Osteocyte (in vitro differentiated cells): ENCODE results near the gene FKBP8. TPM values are rescaled to one million over a fixed set of nuclear protein-coding genes. Genes with fewer than 3 reads are reported as not detected.

ENCODE experiments used
- DNase-seq: peaks from one replicate; pipeline ENCODE4 v3.0.0; 2021; ENCODE audit warnings: mixed read lengths; ENCODE audit not compliant: unreplicated experiment; ENCODE audit errors: extremely low spot score
- H3K27ac Mint-ChIP-seq: one replicate; pipeline ENCODE4 v1.8.0; 2021; ENCODE audit warnings: mild to moderate bottlenecking, mixed read lengths; ENCODE audit not compliant: unreplicated experiment
- H3K27me3 Mint-ChIP-seq: one replicate; pipeline ENCODE4 v1.8.0; 2021; ENCODE audit warnings: mixed read lengths; ENCODE audit not compliant: unreplicated experiment
- H3K36me3 Mint-ChIP-seq: one replicate; pipeline ENCODE4 v1.8.0; 2021; ENCODE audit warnings: mixed read lengths; ENCODE audit not compliant: unreplicated experiment
- H3K4me1 Mint-ChIP-seq: one replicate; pipeline ENCODE4 v1.8.0; 2021; ENCODE audit warnings: mixed read lengths; ENCODE audit not compliant: unreplicated experiment
- H3K4me3 Mint-ChIP-seq: one replicate; pipeline ENCODE4 v1.8.0; 2021; ENCODE audit warnings: mild to moderate bottlenecking, moderate library complexity, mixed read lengths; ENCODE audit not compliant: unreplicated experiment
- H3K9me3 Mint-ChIP-seq: one replicate; pipeline ENCODE4 v1.8.0; 2021; ENCODE audit warnings: mixed read lengths; ENCODE audit not compliant: unreplicated experiment
- total RNA-seq: library from RNA; stranded (reverse); gene quantifications from 2 replicates; pipeline ENCODE4 v1.2.1, GENCODE V29; 2021
- TF ChIP-seq, protein P1 (sequence below): fragments of 200-600 bp; sonication (generic); IDR thresholded peaks from 2 replicates; pipeline ENCODE4 v1.5.0; 2021; ENCODE audit warnings: antibody characterized with exemption, mild to moderate bottlenecking, moderate library complexity

Gene FKBP8
- total RNA-seq, 1 donor from 2014 or later = 242 TPM

DNA sequence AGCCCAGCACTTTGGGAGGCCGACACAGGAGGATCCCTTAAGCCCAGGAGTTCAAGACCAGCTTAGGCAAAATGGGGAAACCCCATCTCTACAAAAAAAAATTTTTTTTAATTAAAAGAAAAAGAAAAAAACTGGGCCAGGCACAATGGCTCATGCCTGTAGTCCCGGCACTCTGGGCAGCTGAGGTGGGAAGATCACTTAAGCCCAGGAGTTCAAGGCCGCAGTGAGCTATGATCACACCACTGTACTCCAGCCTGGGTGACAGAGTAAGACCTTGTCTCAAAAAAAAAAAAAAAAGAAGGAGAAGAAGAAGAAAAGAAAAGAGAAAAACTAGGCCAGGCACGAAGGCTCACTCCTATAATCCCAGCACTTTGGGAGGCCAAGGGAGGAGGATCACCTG, 25.8 kb downstream of the FKBP8 start:
- Mint-ChIP-seq H3K36me3 (no peaks in the 10 kb centered on the region), H3K9me3 (no peaks in the 10 kb centered on the region), H3K4me3 (no peak overlapping the region), H3K4me1 (peaks cover 46% of the 10 kb centered on the region), H3K27ac (no peak overlapping the region), H3K27me3 (no peaks in the 10 kb centered on the region)
- DNase-seq = no peak
- TF ChIP-seq, protein P1, sequence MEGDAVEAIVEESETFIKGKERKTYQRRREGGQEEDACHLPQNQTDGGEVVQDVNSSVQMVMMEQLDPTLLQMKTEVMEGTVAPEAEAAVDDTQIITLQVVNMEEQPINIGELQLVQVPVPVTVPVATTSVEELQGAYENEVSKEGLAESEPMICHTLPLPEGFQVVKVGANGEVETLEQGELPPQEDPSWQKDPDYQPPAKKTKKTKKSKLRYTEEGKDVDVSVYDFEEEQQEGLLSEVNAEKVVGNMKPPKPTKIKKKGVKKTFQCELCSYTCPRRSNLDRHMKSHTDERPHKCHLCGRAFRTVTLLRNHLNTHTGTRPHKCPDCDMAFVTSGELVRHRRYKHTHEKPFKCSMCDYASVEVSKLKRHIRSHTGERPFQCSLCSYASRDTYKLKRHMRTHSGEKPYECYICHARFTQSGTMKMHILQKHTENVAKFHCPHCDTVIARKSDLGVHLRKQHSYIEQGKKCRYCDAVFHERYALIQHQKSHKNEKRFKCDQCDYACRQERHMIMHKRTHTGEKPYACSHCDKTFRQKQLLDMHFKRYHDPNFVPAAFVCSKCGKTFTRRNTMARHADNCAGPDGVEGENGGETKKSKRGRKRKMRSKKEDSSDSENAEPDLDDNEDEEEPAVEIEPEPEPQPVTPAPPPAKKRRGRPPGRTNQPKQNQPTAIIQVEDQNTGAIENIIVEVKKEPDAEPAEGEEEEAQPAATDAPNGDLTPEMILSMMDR = no peak

DNA sequence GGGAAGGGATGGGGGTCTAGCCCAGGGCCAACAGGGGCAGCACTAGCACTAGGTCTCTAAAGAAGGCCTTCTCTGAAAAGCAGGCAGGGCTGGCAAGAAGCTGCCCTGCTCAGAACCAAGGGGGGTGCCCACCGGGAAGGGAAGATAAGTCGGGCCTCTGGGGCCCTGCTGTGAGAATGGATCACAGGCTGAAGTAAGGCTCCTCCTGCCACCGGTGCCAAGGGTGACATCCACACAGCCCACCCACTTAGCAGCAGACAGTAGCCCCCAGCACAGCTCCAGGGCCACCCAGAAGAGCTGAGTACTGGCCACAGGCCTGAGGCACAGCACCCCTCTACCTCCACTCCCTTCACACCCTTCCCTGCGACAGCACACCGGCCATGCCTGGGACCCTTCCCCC, 27.4 kb downstream of the FKBP8 start:
- TF ChIP-seq, protein P1 = no peak
- DNase-seq = no peak

DNA sequence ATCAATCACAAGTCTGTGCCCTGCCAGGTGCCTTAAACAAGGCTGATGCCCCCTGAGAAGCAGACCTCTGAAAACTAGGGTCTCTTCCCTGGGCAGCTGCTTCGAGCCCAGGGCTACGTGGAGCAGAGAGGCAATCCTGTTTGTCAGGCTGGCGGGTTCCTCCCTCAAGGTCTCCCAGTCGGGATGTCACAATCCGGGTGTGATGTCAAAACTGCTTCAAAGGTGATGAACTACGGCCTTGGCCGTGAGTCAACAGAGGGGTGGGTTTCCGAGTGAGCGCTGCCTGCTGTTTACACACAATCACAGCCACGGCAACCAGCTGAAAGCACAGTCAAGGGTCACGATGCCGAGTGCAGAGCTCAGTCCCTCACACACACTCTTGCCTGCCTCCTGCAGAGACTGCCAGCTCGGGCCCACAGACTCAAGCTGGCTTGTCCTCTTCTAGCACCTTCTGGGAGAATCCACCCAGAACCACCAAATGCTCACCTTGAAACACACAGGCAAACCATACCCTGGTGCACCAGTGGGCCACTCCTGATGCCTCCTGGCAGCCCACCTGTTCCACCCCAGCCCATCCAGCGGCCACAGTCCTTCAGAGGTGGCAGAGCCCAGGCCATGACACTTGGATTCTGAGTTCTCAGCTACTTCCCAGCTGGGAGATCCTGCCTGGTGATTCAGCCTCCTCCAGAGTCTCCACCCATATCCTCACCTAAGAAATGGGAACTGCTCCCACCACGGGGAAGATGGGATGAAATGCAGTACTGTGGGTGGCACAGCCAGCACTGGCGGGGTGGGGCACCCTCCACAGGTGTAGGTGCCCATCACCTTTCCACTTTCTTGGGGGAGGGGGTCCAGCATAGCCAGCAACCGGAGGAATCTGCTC, 28.3 kb downstream of the FKBP8 start:
- peaks cover 43% of the 10 kb centered on the region for H3K4me1 Mint-ChIP-seq
- no peak for DNase-seq
- TF ChIP-seq, protein P1 = no peak
- no peak overlapping the region for H3K4me3 Mint-ChIP-seq
- H3K36me3 Mint-ChIP-seq = no peaks in the 10 kb centered on the region
- no peaks in the 10 kb centered on the region for H3K9me3 Mint-ChIP-seq
- H3K27me3 Mint-ChIP-seq = no peaks in the 10 kb centered on the region
- peak overlapping the region; percentile 89 for H3K27ac Mint-ChIP-seq

More for the DNA sequence above, 27.4 kb downstream of the FKBP8 start:
- Mint-ChIP-seq H3K9me3 (no peaks in the 10 kb centered on the region), H3K36me3 (no peaks in the 10 kb centered on the region), H3K4me1 (peaks cover 47% of the 10 kb centered on the region), H3K27ac (peak overlapping the region; percentile 89), H3K4me3 (no peak overlapping the region), H3K27me3 (no peaks in the 10 kb centered on the region)

DNA sequence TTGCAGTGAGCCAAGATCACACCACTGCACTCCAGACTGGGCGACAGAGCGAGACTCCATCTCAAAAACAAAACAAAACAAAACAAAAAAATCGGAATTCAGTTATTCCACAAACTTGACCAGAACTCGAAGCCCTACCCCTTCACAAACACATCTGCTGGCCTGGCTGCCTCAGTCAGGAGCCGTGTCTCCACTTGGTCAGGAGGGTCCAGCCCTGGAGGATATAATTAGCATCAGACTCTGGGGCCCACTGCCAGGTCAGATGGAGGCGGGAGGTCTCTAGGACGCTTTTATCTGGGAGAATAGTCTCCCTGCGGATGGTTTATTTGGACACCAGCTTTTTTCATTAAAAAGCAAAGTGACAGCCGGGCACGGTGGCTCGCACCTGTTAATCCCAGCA, 29.5 kb downstream of the FKBP8 start:
- no peak overlapping the region for H3K4me3 Mint-ChIP-seq

DNA sequence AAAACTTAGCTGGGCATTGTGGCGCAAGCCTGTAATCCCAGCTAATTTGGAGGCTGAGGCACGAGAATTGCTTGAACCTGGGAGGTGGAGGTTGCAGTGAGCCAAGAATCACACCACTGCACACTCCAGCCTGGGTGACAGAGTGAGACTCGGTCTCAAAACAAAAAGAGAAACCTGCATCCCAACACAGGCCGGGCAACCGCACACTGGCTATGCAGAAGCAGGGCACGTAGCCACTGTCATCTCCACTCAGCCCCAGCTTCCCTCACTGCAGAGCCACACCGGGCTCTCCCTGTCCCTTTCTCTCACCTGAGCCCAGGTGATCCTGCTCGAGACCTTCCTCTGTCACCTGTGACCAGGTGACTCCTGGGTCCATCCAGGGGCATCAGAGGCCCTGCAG, 33.2 kb downstream of the FKBP8 start:
- Mint-ChIP-seq H3K4me3 (no peak overlapping the region), H3K4me1 (peaks cover 44% of the 10 kb centered on the region), H3K9me3 (no peaks in the 10 kb centered on the region), H3K27me3 (no peaks in the 10 kb centered on the region), H3K27ac (no peak overlapping the region), H3K36me3 (no peaks in the 10 kb centered on the region)
- TF ChIP-seq, protein P1 = no peak
- no peak for DNase-seq

More for the DNA sequence above, 29.5 kb downstream of the FKBP8 start:
- Mint-ChIP-seq H3K27ac (peak overlapping the region; percentile 89), H3K4me1 (peaks cover 34% of the 10 kb centered on the region), H3K27me3 (no peaks in the 10 kb centered on the region), H3K36me3 (no peaks in the 10 kb centered on the region), H3K9me3 (no peaks in the 10 kb centered on the region)
- no peak for DNase-seq
- TF ChIP-seq, protein P1 = no peak
